ENCODE data around the gene PTPN12. TPM values are rescaled to one million over a fixed set of nuclear protein-coding genes. Genes with fewer than 3 reads are reported as not detected.

PTPN12 gene
- total and polyA plus RNA-seq, 2 of the 4 experiments (the other 2 are of a cell fraction): 24.7 to 31.0 TPM

- peaks cover 23% of the 10 kb centered on the region; the same call in 1 of the 2 replicates for H4K20me1 ChIP-seq (ENCODE audit: insufficient read depth, low read length)
- no peak overlapping the region for H2BK20ac ChIP-seq (ENCODE audit: low read depth, low read length)
- H3K79me1 ChIP-seq (ENCODE audit: low read depth in 1 of 2, low read length in 2 of 2): peaks cover 25 to 66% of the 10 kb centered on the region in 2 experiments
- H3K9ac ChIP-seq (ENCODE audit: low read depth, low read length): no peak overlapping the region
- H2AK9ac ChIP-seq (replicated peaks; ENCODE audit: low read depth, low read length, poor library complexity): no peak overlapping the region
- H2BK5ac ChIP-seq (ENCODE audit: low read depth, low read length, poor library complexity, severe bottlenecking): no peak overlapping the region
- peak overlapping the region; percentile 31; the same call in 1 of the 2 replicates for H2AK5ac ChIP-seq (ENCODE audit: low read depth, low read length)
- dilution Hi-C loops (cut with HindIII; ENCODE audit: low sequenced_read_pairs, unreplicated experiment) (no loop called here), in situ Hi-C loops (cut with MboI; ENCODE audit: low sequenced_read_pairs) (no loop called here), intact Hi-C loops (cut with micrococcal nuclease) (no loop called here)
- peaks cover 19% of the 10 kb centered on the region for H3K9me1 ChIP-seq (ENCODE audit: insufficient read depth, low read length)
- no peak overlapping the region for H2AFZ ChIP-seq (replicated peaks; ENCODE audit: low read length, poor library complexity)
- no peak for TF ChIP-seq RFX5 (IDR thresholded peaks at IDR 0.05; ENCODE audit: low read depth, low read length)
- no peak for TF ChIP-seq RCOR1 (IDR thresholded peaks at IDR 0.05; ENCODE audit: insufficient replicate concordance, low read length)
- TF ChIP-seq, protein P1, sequence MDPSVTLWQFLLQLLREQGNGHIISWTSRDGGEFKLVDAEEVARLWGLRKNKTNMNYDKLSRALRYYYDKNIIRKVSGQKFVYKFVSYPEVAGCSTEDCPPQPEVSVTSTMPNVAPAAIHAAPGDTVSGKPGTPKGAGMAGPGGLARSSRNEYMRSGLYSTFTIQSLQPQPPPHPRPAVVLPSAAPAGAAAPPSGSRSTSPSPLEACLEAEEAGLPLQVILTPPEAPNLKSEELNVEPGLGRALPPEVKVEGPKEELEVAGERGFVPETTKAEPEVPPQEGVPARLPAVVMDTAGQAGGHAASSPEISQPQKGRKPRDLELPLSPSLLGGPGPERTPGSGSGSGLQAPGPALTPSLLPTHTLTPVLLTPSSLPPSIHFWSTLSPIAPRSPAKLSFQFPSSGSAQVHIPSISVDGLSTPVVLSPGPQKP (IDR thresholded peaks at IDR 0.05; ENCODE audit: borderline replicate concordance, low read depth, low read length): no peak
- no peak for TF ChIP-seq CHD1 (IDR thresholded peaks at IDR 0.05; ENCODE audit: low read depth, low read length)
- no peak for TF ChIP-seq MAZ (IDR thresholded peaks at IDR 0.05; ENCODE audit: borderline replicate concordance, low read depth, low read length)
- TF ChIP-seq BHLHE40 (IDR thresholded peaks at IDR 0.05; ENCODE audit: low read depth, low read length): no peak
- TF ChIP-seq MAFK (IDR thresholded peaks at IDR 0.05; ENCODE audit: low read depth, low read length): no peak
- TF ChIP-seq NFE2L2 (IDR thresholded peaks at IDR 0.05; ENCODE audit: low read depth, low read length): no peak
- TF ChIP-seq CEBPB (IDR thresholded peaks at IDR 0.05; ENCODE audit: low read depth, low read length): no peak
- TF ChIP-seq FOS (IDR thresholded peaks at IDR 0.05; ENCODE audit: low read depth, low read length): no peak
- no peak for TF ChIP-seq MXI1 (IDR thresholded peaks at IDR 0.05; ENCODE audit: borderline replicate concordance, low read depth, low read length)
- TF ChIP-seq RAD21 (IDR thresholded peaks at IDR 0.05; ENCODE audit: low read length): no peak
- no peak for TF ChIP-seq POLR2A (IDR thresholded peaks at IDR 0.05; ENCODE audit: low read depth, low read length)
- no peak for TF ChIP-seq USF2 (IDR thresholded peaks at IDR 0.05; ENCODE audit: low read depth, low read length)
- TF ChIP-seq SMC3 (IDR thresholded peaks at IDR 0.05; ENCODE audit: low read depth, low read length): no peak
- TF ChIP-seq, protein P2, sequence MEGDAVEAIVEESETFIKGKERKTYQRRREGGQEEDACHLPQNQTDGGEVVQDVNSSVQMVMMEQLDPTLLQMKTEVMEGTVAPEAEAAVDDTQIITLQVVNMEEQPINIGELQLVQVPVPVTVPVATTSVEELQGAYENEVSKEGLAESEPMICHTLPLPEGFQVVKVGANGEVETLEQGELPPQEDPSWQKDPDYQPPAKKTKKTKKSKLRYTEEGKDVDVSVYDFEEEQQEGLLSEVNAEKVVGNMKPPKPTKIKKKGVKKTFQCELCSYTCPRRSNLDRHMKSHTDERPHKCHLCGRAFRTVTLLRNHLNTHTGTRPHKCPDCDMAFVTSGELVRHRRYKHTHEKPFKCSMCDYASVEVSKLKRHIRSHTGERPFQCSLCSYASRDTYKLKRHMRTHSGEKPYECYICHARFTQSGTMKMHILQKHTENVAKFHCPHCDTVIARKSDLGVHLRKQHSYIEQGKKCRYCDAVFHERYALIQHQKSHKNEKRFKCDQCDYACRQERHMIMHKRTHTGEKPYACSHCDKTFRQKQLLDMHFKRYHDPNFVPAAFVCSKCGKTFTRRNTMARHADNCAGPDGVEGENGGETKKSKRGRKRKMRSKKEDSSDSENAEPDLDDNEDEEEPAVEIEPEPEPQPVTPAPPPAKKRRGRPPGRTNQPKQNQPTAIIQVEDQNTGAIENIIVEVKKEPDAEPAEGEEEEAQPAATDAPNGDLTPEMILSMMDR (conservative IDR thresholded peaks at IDR 0.05; ENCODE audit: low read depth, low read length): no peak
- no peaks in the 10 kb centered on the region for H3K27me3 ChIP-seq (ENCODE audit: control insufficient read depth, insufficient read depth, low read length)
- H4K5ac ChIP-seq (ENCODE audit: low read depth, low read length): no peak overlapping the region
- H3K36me3 ChIP-seq (ENCODE audit: control insufficient read depth, insufficient read depth, low read length): peaks cover 11% of the 10 kb centered on the region
- H4K91ac ChIP-seq (ENCODE audit: insufficient read depth, low read depth, low read length): no peak overlapping the region
- ATAC-seq (ENCODE audit: low read depth) (no peak), DNase-seq (no peak)
- H3K56ac ChIP-seq (ENCODE audit: extremely low read depth, insufficient read depth, low read length): no peak overlapping the region
- H3K4me3 ChIP-seq (ENCODE audit: insufficient read depth, low read depth, low read length): no peak overlapping the region
- H3K4me1 ChIP-seq (ENCODE audit: control insufficient read depth, insufficient read depth, low read length): peaks cover 18% of the 10 kb centered on the region; the same call in 1 of the 2 replicates
- H3K23ac ChIP-seq (ENCODE audit: low read depth, low read length): no peak overlapping the region
- no peak overlapping the region for H2BK15ac ChIP-seq (ENCODE audit: low read depth, low read length)
- peak overlapping the region; percentile 64; the same call in 1 of the 2 replicates for H3K18ac ChIP-seq (ENCODE audit: low read depth, low read length)
- H3K14ac ChIP-seq (replicated peaks; ENCODE audit: low read depth, low read length): peak overlapping the region; percentile 48; the same call in 1 of the 2 replicates
- no peak overlapping the region for H4K8ac ChIP-seq (ENCODE audit: low read depth in 2 of 2, low read length in 2 of 2)
- no CpG with 5 or more reads among the region's 5 CpGs for WGBS, 2 experiments (ENCODE audit: extremely low coverage in 2 of 2, insufficient read length in 1 of 2)
- H2BK120ac ChIP-seq (ENCODE audit: low read depth, low read length): no peak overlapping the region
- no peaks in the 10 kb centered on the region for H3K9me3 ChIP-seq (ENCODE audit: control insufficient read depth, insufficient read depth, low read length)
- H3K4me2 ChIP-seq (ENCODE audit: low read depth, low read length): no peak overlapping the region
- no peak overlapping the region for H3K27ac ChIP-seq (ENCODE audit: insufficient read depth, low read length)
- CTCF ChIA-PET: no interaction called here
- BruUV-seq (replicated peaks): no TSS peak
- 0 out of 2 replicates have a peak overlapping the region, but pooled peaks have one; percentile 1 for H3K4ac ChIP-seq (ENCODE audit: low read depth, low read length)
- POLR2A ChIA-PET (ENCODE audit: unreplicated experiment): no interaction called here
These were observed 148.1 kb downstream of the PTPN12 start for GRCh38 chr7:77685233-77685632.

Measured in IMR-90 (cell line).